Cerebellar cortex (tissue), 1 donor: Measurements from ENCODE around the gene ORC3.
"Not testable (repeated sequence)": the region's sequence is repeated elsewhere in the genome, so short reads cannot be mapped to it uniquely, and the experiment has no call there.

ENCODE experiments used
- DNase-seq: peaks from one replicate; pipeline ENCODE4 v3.0.0-alpha.2; 2015; ENCODE audit warnings: low spot score

ORC3 gene

DNA sequence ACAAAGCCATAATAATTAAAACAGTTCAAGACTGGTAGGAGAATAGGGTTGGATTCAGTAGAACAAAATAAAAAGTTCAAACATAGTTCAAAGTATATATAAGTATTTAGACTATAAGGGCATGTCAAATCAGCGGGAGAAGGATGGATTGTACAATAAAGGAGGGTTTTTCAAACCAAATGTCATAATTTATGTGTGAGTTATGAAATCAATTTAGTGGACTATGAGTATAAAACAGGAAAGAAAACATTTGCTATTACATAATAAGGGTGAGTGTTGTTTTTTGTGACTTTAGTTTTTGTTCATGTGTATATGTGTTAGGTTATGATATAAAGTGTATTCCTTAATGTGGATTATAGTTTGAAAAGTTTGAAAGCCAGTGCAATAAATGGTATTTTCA is 10.6 kb downstream of the ORC3 start:
- DNase-seq: no peak

DNA sequence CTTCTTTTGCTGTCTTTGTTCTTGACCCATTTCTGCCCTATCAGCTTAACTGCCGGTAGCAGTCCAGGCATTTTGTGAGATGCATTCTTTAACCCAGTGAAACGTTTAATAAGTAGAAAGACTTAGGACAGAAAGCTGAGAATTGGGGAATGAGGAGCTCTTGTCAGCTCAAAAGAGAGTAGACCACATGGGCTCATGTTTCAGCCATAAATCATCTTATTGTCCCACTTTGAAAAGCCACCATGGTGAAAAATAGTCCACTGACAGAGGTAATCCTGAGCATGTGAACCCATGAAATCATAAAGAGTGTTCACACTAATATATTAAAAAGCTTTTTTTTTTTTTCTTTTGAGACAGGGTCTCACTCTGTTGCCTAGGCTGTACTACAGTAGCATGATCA is 16.3 kb downstream of the ORC3 start:
- DNase-seq: no peak

DNA sequence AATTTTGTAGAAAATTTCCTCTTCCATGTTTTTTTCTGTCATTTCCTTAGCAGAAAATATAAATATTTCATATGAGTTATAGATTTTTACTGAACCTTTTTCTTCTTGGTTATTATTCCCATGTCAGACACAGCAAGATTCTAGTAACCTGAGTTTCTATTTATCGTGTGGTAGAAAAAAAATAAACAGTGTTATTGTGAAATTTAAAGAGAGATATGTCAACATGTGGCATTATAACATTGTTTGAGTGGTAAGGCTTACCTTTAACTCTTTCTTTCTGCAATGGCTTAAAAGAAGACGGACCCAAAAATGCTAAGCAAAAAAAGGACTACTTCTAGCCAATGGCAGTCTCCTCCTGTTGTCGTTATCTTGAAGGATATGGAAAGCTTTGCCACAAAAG is 18.9 kb downstream of the ORC3 start:
- DNase-seq: no peak

- not testable (repeated sequence) for DNase-seq
Measured at GRCh38 chr6:87613018-87613417, 23.1 kb downstream of the ORC3 start.

GRCh38 chr6:87617405-87617804 is 27.5 kb downstream of the ORC3 start:
- no peak for DNase-seq

- no peak for DNase-seq
Measured at GRCh38 chr6:87618531-87618930, 28.6 kb downstream of the ORC3 start.

GRCh38 chr6:87623248-87623647 is 33.3 kb downstream of the ORC3 start:
- no peak for DNase-seq

DNA sequence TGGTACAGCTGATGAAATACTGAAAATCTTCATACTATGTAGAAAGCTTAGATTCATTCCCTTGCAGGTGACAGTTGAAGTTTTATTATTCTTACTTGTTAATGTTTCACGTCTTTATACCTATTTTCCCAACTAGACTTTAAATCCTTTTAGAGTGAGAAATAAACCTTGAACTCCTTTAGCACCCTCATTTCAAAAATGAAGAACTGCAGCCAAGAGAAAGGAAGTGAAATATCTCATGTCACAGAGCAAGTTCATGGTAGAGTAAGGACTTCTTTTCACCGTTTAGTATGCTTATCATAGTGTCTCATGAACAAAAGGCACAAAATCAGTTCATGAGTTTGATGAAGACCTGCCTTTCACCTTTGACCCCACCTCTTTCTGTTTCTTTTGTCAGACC is 38.5 kb downstream of the ORC3 start:
- DNase-seq: no peak

DNA sequence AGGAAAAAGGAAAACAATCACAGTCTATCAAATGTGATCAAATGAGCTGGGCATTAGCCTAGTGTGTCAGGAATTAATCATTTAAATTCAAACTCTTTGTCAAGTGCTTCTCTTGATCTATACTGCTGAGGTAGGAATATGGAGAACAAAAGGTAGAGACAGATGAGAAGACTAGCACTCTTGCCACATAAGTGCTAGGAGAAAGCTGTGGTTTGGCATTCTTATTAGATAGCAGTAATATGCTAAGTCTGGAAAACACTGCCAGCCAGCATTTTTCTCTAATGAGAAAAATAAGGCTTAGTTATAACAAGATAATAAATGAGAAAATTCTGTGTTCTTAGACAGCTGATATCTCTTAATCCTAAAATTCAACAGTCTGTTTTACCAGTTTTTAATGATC is 38.9 kb downstream of the ORC3 start:
- no peak for DNase-seq

GRCh38 chr6:87630746-87631145 is 40.8 kb downstream of the ORC3 start:
- no peak for DNase-seq

GRCh38 chr6:87633851-87634250 is 43.9 kb downstream of the ORC3 start:
- DNase-seq: no peak

GRCh38 chr6:87636315-87636714 is 46.4 kb downstream of the ORC3 start:
- DNase-seq: peak; percentile 14

- peak; percentile 52 for DNase-seq
Measured at GRCh38 chr6:87637106-87637505, 47.2 kb downstream of the ORC3 start.

- no peak for DNase-seq
Measured at GRCh38 chr6:87639373-87639772, 49.4 kb downstream of the ORC3 start.

DNA sequence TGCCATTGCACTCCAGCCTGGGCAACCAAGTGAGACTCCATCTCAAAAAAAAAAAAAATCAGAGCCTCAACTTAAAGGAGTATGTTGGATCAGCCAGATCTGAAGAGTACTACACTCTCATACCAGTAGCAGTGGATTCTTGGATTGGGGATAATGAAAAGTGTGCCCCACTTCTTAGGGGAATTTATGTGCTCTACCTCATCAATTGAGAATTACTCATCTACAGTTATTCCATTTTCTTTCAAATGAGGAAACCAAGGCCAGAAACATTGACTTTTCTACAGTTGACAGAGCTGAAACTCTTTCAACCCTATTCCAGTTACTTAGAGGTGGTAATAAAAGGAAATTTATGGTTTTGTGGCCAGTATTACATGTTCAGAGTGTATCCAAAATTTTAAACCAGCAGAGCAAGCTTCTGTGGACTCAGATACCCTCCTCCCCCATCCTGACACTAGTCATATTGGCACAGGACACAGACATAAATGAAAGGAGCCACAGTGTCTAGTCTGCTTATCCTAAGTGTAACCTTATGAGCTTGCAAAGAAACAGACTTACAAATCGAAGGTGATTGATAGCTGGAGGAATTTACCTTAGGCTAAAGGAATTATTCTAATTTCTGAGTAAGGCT is 51.2 kb downstream of the ORC3 start:
- no peak for DNase-seq

DNA sequence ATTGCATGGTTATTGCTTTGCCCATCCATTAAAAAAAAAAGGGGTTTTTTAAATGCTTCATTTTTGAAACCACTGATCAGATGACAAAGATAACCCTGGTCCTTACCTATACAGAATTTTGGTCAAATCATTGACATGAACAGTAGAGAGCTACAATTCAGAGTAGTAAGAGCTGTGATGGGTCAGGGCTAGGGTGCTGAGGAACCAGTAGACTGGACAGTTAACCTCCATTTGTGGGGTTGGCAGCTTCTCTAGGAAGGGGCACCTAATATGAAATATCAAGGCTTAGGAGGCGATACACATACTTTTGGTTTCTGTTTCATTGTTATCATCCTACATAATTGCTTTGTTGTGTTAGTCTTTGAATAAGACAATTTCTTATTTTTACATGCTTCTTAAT is 55.1 kb downstream of the ORC3 start:
- DNase-seq: no peak

DNA sequence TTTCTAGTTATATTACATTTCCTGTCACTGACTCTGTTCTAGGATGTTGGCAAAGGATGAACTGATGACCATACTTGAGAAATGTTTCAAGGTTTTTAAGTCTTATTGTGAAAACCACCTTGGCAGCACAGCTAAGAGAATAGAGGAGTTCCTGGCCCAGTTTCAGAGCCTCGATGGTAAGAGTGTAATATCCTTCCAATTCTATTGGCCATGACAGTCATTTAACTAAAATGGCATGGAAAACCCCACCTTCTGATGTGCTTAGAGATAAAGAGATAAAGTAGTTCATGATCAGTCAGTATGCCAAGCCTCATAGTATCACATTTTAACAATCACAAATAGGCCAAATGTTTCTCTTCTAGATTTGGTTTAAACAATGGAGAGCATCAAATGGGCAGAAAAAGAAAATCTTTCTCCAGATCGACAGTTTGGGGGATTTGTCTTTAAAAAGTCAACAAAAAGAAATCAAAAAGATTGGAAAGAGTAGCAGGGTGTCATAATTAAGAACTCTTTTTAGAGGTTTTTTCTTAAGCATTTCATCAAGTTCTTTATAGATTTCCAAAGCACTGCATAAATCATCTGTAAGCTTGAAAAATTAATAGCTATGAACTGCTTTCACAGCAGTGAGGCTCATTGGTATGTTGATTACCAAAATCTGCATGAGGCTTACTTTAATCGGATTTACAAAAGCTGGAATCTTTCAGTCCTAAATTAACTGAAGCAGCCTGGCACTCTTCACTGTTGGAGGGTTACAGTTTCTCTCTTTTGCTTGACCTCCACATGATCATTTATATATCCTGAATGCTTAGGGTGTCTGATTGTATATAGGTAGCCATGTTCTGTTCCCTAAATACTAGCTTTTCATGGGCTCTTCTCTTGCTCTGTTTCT is 63.4 kb downstream of the ORC3 start:
- DNase-seq: no peak

GRCh38 chr6:87654122-87654521 is 64.2 kb downstream of the ORC3 start:
- no peak for DNase-seq

GRCh38 chr6:87654875-87655454 is 65.0 kb downstream of the ORC3 start:
- DNase-seq: no peak

- DNase-seq: no peak
Measured at GRCh38 chr6:87655824-87656223, 65.9 kb downstream of the ORC3 start.

GRCh38 chr6:87656857-87657256 is 66.9 kb downstream of the ORC3 start:
- no peak for DNase-seq

GRCh38 chr6:87658516-87658915 is 68.6 kb downstream of the ORC3 start:
- DNase-seq: no peak

- no peak for DNase-seq
Measured at GRCh38 chr6:87660226-87660911, 70.4 kb downstream of the ORC3 start.
